GM13977 (cell line): ENCODE results near the gene TMPO.
"Not testable (repeated sequence)": the region's sequence is repeated elsewhere in the genome, so short reads cannot be mapped to it uniquely, and the experiment has no call there.

Experiments used
- DNase-seq: peaks from one replicate; pipeline ENCODE4 v3.0.0; 2012; ENCODE audit warnings: low spot score
- CTCF ChIP-seq: IDR thresholded peaks from 2 replicates; pipeline ENCODE4 v1.5.1; 2012; ENCODE audit warnings: mild to moderate bottlenecking, control low read depth; ENCODE audit not compliant: insufficient read depth; ENCODE audit errors: extremely low read depth, missing control alignments
- in situ Hi-C: fragments of 300-500 bp; cut with MboI; formaldehyde crosslinking; loops from one replicate; pipeline ENCODE4 v1.12.0; 2022; ENCODE audit warnings: low sequenced_read_pairs, low pct_unique_long_range_greater_than_20kb, mixed read lengths, inconsistent platforms; ENCODE audit not compliant: unreplicated experiment

Gene TMPO

GRCh38 chr12:98475565-98475908 is 39.9 kb upstream of the TMPO start:
- no peak for DNase-seq
- TF ChIP-seq CTCF = no peak
- in situ Hi-C loops = no loop called here

- DNase-seq = no peak
- no peak for TF ChIP-seq CTCF
- in situ Hi-C loops = no loop called here
Observed at GRCh38 chr12:98478606-98479005, 36.8 kb upstream of the TMPO start.

DNA sequence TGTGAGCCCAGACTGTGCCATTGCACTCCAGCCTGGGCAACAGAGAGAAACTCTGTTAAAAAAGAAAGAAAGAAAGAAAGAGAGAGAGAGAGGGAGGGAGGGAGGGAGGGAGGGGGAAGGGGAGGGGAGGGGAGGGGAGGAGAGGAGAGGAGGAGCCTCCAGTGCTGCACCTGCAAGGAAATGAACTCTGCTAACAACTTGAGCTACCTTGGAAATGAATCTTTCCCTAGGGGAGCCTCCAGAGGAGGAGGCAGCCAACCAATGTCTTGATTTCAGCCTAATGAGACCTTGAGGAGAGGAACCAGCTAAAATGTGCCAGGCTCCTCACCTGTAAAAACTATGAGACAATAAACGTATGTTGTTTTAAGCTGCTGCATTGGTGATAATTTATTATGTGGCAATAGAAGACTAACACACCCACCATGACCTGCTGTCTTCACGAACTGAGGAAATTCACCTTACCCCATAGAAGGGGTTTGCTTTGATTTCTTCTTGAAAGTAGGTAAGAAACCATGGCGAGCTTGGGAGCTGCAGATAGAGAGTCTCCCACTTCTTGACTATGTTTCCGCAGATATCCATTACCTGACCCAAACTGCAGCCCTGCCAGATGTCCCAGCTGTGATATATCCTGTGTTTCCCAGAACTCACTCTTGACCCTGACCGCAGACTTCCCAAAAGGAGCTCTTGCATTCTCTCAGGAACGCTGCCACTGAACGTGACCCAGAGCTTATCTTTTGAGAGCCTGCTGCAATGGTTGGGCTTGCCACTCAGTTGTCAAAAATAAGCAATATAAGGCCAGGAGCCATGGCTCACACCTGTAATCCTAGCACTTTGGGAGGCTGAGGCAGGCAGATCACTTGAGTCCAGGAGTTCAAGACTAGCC is 31.5 kb upstream of the TMPO start:
- TF ChIP-seq CTCF = no peak
- DNase-seq = no peak
- in situ Hi-C loops = no loop called here

GRCh38 chr12:98485792-98486340 is 29.5 kb upstream of the TMPO start:
- no peak for TF ChIP-seq CTCF
- in situ Hi-C loops = no loop called here
- DNase-seq = no peak

- in situ Hi-C loops, DNase-seq: not testable (repeated sequence)
Observed at GRCh38 chr12:98488416-98488815, 27.0 kb upstream of the TMPO start.

GRCh38 chr12:98489176-98489575 is 26.2 kb upstream of the TMPO start:
- in situ Hi-C loops = no loop called here
- no peak for TF ChIP-seq CTCF

More at GRCh38 chr12:98489176-98489575, 26.2 kb upstream of the TMPO start:
- no peak for DNase-seq
